ENCODE data around the gene HPCAL4. TPM values are rescaled to one million over a fixed set of nuclear protein-coding genes. Genes with fewer than 3 reads are reported as not detected.

The HPCAL4 gene
- total RNA-seq, 1 experiment from 2014 or later: 1.9 TPM

- in situ Hi-C loops (cut with HindIII; ENCODE audit: low sequenced_read_pairs): no loop called here
- DNase-seq (ENCODE audit: low spot score): no peak
Measured at GRCh38 chr1:39635205-39635870, 55.9 kb downstream of the HPCAL4 start.

- in situ Hi-C loops (cut with HindIII; ENCODE audit: low sequenced_read_pairs): no loop called here
- no peak for DNase-seq (ENCODE audit: low spot score)
Measured at GRCh38 chr1:39633422-39633821, 57.8 kb downstream of the HPCAL4 start.

GRCh38 chr1:39632682-39633417 lies 58.4 kb downstream of the HPCAL4 start:
- in situ Hi-C loops (cut with HindIII; ENCODE audit: low sequenced_read_pairs): no loop called here

GRCh38 chr1:39632323-39632681 lies 58.9 kb downstream of the HPCAL4 start:
- in situ Hi-C loops (cut with HindIII; ENCODE audit: low sequenced_read_pairs): no loop called here
- DNase-seq (ENCODE audit: low spot score): no peak

More at GRCh38 chr1:39632682-39633417, 58.4 kb downstream of the HPCAL4 start:
- no peak for DNase-seq (ENCODE audit: low spot score)

GRCh38 chr1:39631361-39632322 lies 59.6 kb downstream of the HPCAL4 start:
- in situ Hi-C loops (cut with HindIII; ENCODE audit: low sequenced_read_pairs): no loop called here
- no peak for DNase-seq (ENCODE audit: low spot score)

- in situ Hi-C loops (cut with HindIII; ENCODE audit: low sequenced_read_pairs): no loop called here
- DNase-seq (ENCODE audit: low spot score): no peak
Measured at GRCh38 chr1:39628807-39629350, 62.4 kb downstream of the HPCAL4 start.

Other genes starting within 250 kb of the HPCAL4 start
- not detected in 2 replicates for gene BMP8A, start 199.8 kb downstream of the HPCAL4 start, total RNA-seq (2014; rRNA removed; shearing (Covaris generic))
- 91.4 and 171 TPM in 2 replicates for gene PABPC4, start 114.6 kb downstream of the HPCAL4 start, total RNA-seq (2014; rRNA removed; shearing (Covaris generic))
- gene HEYL, start 51.8 kb downstream of the HPCAL4 start, total RNA-seq (2014; rRNA removed; shearing (Covaris generic)): 0.07 and 1.2 TPM in 2 replicates
- not detected in 2 replicates for gene NT5C1A, start 19.3 kb downstream of the HPCAL4 start, total RNA-seq (2014; rRNA removed; shearing (Covaris generic))
- gene PPIE, start 47.4 kb upstream of the HPCAL4 start, total RNA-seq (2014; rRNA removed; shearing (Covaris generic)): 80.4 and 86.0 TPM in 2 replicates
- not detected in 2 replicates for gene OXCT2, start 79.9 kb upstream of the HPCAL4 start, total RNA-seq (2014; rRNA removed; shearing (Covaris generic))
- gene BMP8B, start 97.4 kb upstream of the HPCAL4 start, total RNA-seq (2014; rRNA removed; shearing (Covaris generic)): 1.4 and 1.8 TPM in 2 replicates
- 71.8 and 83.3 TPM in 2 replicates for gene TRIT1, start 192.1 kb upstream of the HPCAL4 start, total RNA-seq (2014; rRNA removed; shearing (Covaris generic))
- gene MYCL, start 210.5 kb upstream of the HPCAL4 start, total RNA-seq (2014; rRNA removed; shearing (Covaris generic)): 8.2 and 11.3 TPM in 2 replicates